Stimulated activated naive CD4-positive, alpha-beta T cell (primary cell): ENCODE data around the gene TMEM266.
"Not testable (repeated sequence)": the region's sequence is repeated elsewhere in the genome, so short reads cannot be mapped to it uniquely, and the experiment has no call there.

Experiments used
- DNase-seq, 6 experiments: peaks; one replicate each; lab custom pipeline; 2025; lab: John Stamatoyannopoulos, UW

TMEM266 gene

GRCh38 chr15:76059320-76060117 lies at the start of gene TMEM266:
TMEM266 (plus strand) TSS chr15:76059985; CDS start chr15:76134264, 74,279 bp downstream.
- DNase-seq: no peak

DNA sequence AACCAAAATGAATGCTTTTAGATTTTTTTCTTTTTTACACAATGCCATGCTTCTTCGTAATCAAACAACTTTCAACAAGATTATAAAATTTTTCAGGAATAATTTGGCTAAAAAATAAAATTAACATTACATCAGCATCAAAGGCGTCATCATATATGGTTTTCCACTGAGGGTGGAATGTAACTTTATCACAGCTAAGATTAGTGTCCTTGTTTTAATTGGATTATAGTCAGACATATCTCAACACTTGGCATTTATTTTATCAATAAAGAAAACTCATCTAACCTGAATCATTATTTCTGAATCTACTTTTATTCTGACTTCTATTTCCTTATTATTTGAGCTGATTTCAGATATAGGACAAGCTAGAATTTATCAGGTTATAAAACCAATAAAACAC lies 49.2 kb upstream of the TMEM266 start:
- no peak for DNase-seq

DNA sequence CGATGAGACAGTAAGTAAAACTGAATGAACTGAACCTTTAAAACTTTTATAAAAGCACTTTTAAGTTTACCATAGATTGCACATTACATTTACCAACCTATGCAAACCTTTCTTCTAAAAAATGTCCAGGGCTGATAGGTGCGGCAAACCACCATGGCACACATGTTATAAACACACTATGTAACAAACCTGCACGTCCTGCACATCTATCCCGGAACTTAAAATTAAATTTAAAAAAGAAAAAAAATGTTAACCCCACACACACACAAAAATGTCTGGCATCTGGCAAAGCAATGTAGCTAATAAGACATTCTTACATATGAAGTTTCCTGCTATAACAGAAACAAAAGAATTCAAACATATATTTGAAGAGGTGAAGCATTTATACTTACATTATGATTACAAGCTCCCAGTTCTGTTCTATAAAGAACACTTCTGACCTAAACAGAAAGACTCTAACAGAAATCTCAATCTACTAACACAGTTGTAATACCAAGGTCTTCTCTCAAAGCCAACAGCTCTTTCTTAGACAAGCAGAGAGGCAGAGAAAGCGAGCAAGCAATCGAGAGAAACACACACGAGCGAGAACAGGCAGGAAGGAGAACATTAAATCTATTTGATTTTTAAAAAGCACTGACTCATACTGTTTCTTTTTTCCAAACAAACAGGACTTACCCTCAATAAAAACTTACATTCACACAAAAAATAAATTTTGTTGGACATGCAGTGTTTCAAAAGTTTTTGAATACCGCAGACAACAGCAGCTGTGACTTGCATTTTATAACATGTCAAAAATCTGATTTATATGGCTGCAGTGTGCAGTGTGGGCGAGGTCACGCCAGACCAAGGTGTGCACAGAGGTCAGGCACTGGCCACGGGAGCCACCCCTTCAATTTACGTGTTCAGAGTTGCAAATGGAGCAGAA lies 47.9 kb upstream of the TMEM266 start, which contains the start of gene NRG4:
Gene NRG4, minus strand, starts transcription at position 798 of the 925 bp plus-strand sequence. CDS start 1,194 bp downstream, outside the sequence.
- no peak for DNase-seq

- not testable (repeated sequence) for DNase-seq
Observed at GRCh38 chr15:76013470-76013869, 46.3 kb upstream of the TMEM266 start.

DNA sequence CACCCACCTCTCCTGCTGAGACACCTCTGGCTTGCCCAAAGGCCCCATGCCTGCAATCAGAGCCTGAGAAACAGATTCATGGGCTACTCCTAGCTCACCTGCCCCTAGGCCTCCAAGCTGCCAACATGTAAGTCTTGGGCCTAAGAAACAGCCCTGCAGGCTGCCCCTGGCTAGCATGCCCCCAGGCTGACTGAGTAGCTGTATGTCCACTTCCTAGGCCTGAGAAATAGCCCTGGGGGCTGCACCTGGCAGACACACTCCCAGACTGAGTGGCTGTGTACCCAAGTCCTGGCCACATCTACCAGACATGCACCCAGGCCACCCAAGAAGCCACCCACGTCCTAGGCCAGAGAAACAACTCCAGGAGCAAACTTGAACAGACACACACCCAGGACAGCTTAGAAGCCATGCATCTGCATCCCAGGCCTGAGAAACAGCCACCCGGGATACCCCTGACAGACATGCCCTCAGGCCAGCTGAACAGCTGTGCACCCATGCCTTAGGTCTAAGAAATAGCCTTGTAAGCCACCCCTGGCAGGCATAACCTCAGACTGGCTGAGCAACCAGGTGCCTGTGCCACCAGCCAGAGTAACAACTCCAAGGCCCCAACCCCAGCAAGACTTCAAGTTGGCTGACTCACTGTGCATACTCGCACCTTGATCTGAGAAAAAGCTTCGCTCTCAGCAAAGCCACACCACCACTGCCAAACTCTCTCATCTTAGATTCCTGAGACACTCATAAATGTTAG lies 35.6 kb upstream of the TMEM266 start:
- no peak for DNase-seq

DNA sequence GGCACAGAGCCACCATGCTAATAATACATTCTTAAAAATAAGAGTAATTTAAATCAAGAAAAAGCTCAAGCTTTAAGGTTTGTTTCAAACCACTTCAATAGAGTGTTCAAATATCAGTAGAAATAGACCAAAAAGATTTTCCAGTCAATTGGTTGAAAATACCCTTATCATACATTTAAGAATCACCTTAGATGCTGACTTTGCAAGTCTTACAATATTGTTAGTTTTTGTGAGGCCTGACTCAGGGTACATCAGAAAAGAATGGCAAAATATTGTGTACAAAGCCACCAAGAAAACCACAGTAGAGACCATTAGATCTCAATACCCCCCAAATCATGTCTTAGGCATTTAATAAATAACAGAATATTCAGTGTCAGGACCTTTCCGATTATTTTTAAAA lies 27.7 kb upstream of the TMEM266 start:
- DNase-seq: no peak

DNA sequence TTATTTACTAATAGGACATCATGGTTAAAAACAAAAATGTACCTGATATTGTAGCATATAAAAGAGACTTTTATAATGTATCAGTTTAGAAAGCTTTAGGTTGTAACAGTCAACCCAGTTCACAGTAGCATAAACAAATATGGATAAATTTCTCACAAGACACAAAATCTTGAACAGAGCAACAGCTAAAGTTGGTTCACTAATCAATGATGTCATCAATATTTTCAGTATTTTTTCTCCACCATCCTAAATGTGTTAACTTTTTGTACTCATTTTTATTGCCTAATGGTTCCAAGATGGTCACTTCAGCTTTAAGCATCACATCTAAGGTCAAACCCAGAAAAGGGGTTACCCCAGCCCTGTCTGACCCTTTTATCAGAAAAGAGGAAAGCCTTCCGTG lies 26.3 kb upstream of the TMEM266 start:
- no peak for DNase-seq

DNA sequence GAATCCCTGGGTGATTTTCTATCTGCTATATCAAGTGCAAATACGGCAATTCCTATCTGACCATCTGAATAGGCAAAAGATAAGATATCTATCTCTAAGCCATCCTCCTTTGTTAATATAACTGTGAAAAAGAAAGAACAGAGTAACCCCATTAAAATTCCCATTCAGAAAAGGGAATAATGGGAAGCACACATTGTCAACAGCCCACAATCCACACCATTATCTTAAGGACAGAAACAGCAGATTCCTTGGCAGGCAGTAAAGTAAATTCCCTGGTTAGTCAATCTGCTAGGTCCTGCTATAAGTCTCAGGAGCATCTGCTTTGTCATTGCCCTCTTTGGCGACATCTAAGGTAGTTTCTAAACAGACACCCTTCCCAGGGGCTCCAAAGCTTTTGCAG lies 25.7 kb upstream of the TMEM266 start:
- no peak for DNase-seq

GRCh38 chr15:76035593-76035992 lies 24.2 kb upstream of the TMEM266 start:
- no peak for DNase-seq

DNA sequence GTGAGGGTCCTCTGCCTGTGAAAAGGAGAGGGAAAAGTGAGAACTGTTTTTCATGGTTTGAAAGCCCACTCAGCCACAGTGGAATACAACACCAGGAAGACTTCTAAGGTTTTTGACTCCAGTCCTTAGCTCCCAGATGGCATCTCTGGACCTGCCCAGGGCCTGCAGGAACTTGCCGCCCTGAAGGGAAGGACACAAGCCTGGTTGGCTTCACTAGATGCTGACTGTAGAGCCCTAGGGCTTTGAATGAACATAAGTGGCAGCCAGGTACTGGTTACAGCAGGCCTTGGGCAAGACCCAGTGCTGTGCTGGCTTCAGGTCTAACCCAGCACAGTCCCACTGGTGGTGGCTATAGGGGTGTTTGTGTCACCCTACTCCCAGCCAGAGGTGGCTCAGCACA lies 21.3 kb upstream of the TMEM266 start:
- no peak for DNase-seq

GRCh38 chr15:76054201-76054600 lies 5.6 kb upstream of the TMEM266 start:
- DNase-seq: not testable (repeated sequence)

DNA sequence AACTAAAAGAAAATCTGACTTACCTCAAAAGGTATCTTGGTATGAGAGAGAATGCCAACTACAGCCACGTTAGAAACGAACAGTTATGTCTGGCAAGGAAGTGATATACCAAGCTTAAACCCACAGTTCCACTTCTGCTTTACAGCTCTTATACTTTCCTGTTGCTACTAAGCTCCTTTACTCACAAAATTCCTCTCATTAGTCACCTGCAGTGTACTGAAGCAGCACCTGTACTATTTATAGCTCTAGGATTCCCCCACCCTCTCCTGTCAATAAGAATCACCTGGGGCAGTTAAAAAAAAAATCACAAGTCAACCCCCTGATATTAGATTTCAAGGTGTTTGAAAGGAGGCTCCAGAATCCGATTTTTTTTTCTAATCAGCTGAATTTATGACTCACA lies 2.9 kb upstream of the TMEM266 start:
- no peak for DNase-seq

DNA sequence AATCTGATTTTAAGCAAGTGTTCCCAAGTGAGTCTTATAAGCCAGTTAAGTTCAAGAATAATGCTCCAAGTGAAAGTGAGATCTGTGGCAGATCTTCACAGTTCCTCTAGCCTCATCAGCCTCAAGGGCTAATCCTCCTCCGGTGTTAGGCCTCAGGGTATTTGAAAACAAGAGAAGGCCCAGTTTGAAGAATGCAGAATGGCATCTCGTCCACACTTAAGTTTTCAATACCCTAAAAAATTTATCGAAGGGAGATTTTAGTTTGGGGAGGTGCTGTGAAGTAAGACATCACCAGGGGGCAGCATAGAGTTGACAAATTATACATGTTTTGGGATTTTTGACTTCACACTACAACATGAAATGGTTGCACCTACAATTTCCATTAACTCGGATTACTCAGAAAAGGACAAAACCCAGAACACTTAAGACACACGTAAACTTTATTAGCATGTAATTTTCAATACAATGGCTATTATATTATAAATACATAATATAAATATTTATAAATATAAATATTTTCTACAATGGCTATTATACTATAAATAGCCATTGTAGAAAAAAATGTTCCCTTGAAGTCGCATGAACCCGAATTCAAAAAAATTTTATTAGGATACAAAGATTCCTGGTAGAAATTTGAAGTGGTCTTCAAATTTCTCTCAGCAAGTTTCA lies 2.3 kb upstream of the TMEM266 start:
- peak in 3 of 6 experiments; percentile 5 to 46 (median 27) for DNase-seq

DNA sequence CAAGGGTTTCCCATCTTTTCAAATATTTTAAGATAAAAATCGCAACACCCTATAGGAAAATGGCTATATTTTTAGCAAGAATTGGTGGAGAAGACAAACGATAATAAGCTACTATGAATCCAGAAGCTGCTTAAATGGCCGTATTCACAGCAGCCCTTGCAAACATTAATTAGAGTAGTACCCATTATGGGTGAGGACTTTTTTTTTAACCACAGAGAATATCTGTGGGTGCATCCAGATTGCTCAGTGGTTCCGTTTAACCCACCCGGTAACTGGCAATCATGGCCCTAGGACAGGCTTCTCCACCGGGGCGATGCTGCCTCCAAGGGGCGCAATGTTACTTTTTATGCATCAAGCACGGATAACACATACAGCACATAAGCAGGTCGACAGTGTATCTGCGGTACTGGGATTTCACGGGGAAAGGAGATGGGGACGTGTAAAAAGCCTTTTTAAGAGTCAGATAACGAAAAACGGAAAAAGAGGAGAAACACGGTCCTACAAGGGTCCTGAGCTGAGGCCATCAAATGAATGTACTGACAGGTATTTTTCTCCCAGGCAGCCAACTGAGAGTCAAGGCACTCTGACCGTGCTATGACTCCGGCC lies 968 bp upstream of the TMEM266 start:
- DNase-seq: peak in 1 of 6 experiments; percentile 20

GRCh38 chr15:76060118-76060989 lies 569 bp downstream of the TMEM266 start:
- peak in 1 of 6 experiments; percentile 12 for DNase-seq

DNA sequence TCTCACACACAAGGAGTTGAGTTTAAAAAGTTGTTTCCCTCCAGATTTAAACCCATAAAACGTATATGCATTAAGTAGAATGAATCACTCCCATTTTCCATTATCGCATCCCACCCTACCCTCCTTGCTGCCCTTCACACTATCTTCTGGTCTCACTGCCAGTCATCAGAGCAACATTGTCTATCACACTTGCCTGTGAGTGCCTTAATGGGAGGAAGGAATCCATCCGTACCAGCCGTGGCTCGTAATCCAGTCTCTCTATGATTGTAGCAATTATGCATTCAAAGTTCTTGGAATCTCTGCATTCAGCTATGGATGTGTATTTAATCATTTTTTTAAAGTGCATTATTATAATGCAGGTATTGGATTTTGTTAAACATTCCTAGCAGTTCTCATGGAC lies 1.9 kb downstream of the TMEM266 start:
- no peak for DNase-seq

DNA sequence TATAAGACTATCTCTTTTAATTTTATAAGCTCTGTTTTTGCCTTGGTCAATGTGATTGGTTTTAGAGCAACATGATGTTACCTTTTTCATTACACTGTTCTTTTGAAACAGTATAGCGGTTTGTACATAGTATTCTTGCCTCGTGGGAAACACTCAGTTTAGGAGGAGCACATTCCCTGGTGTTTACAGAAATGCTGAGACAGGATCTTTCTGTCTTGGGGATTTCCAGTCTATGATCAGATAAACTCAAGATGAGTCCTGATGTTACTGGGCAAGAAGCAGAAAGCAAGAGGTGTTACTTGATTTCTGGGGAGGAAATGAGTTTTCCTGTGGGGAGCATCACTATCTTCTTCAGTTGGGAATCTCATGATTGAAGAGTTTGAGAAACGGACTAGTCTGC lies 2.5 kb downstream of the TMEM266 start:
- DNase-seq: no peak

- no peak for DNase-seq
Observed at GRCh38 chr15:76064375-76064774, 4.6 kb downstream of the TMEM266 start.

DNA sequence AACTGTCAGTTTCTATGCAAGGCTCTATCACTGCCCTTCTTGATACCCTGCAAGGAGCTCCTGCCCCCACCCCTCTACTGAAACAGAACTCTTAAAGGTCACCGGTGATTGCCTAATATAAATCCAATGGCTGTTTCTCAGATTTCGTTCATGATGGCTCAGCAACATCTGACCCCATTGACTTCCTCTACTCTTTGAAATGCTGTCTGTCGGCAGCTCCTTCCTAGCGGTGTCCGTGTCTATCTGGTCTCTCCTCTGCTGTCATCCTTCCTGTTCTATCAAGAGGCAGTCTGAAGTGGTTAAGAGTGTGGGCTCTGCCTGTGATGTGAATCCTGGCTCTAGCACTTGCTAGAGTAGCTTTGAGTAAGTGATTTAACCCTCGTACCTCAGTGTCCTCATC lies 5.5 kb downstream of the TMEM266 start:
- DNase-seq: peak in 1 of 6 experiments; percentile 5

GRCh38 chr15:76065793-76066192 lies 6.0 kb downstream of the TMEM266 start:
- no peak for DNase-seq
